K562 (cell line): ENCODE data around the gene DYRK1A. TPM values are rescaled to one million over a fixed set of nuclear protein-coding genes. Genes with fewer than 3 reads are reported as not detected.

Experiments used
- ATAC-seq: fragments of 200-7000 bp; cut with Tn5 transposase; 3 replicates; pipeline ENCODE4 v1.9.1; 2020; ENCODE audit warnings: moderate library complexity
- BruUV-seq: library from RNA; stranded (reverse); fragments of 400-500 nt; replicated peaks from 2 replicates; lab custom pipeline; 2021; lab: Mats Ljungman, UMichigan
- CTCF ChIA-PET: fragments of 300-600 bp; formaldehyde crosslinking; extraction: SDS; loops from one replicate; lab custom pipeline; 2021; ENCODE audit warnings: low intra/inter-chr PET ratio; lab: Yijun Ruan, JAX
- POLR2A ChIA-PET: fragments of 300-600, 350-650 bp; sonication (Branson Sonifier 250); formaldehyde crosslinking; extraction: SDS; loops from one replicate; lab custom pipeline; 2021; ENCODE audit warnings: antibody characterized with exemption, inconsistent platforms; lab: Yijun Ruan, JAX
- DNase-seq, 4 experiments: peaks; one replicate each; pipeline versions ENCODE4 v3.0.0 to v3.0.0-alpha.2; 2011 to 2018; ENCODE audit warnings: low spot score in 3 of 4, mixed read lengths in 3 of 4; ENCODE audit errors: extremely low read depth in 1 of 4
- FAIRE-seq: peaks from 2 replicates; lab custom pipeline; 2011; peaks lifted over from hg19 to GRCh38; lab: Jason Lieb, UNC
- H2AFZ ChIP-seq: 2 replicates; pipeline ENCODE4 v1.6.0; 2011; ENCODE audit warnings: low read depth, low read length, control low read depth, inconsistent platforms
- H3K27ac ChIP-seq: fragments of 200-600 bp; 3 replicates; pipeline ENCODE4 v1.8.0; 2011; ENCODE audit warnings: low read depth, mild to moderate bottlenecking, control low read depth, inconsistent platforms, low read length, moderate library complexity, mixed read lengths; ENCODE audit errors: extremely low read depth
- H3K27me3 ChIP-seq, 2 experiments: fragments of 300-600 bp in 1 of 2; 2 replicates in 1 of 2; 3 replicates in 1 of 2; pipeline versions ENCODE4 v1.6.0 to v1.8.0; 2011; ENCODE audit warnings: inconsistent platforms in 2 of 2, low read length in 2 of 2, mild to moderate bottlenecking in 1 of 2, mixed read lengths in 1 of 2, moderate library complexity in 1 of 2; ENCODE audit not compliant: control insufficient read depth in 2 of 2, insufficient read depth in 2 of 2
- H3K36me3 ChIP-seq: fragments of 300-600 bp; 3 replicates; pipeline ENCODE4 v1.8.0; 2011; ENCODE audit warnings: mild to moderate bottlenecking, low read length, inconsistent platforms; ENCODE audit not compliant: control insufficient read depth, insufficient read depth
- H3K4me1 ChIP-seq, 2 experiments: fragments of 200-600 bp in 1 of 2; replicated peaks in 1 of 2; 2 replicates in 1 of 2; 3 replicates in 1 of 2; pipeline versions ENCODE4 v1.5.1 to v1.8.0; 2011; ENCODE audit warnings: inconsistent platforms in 2 of 2, low read length in 2 of 2, mild to moderate bottlenecking in 1 of 2, mixed read lengths in 1 of 2, moderate library complexity in 1 of 2; ENCODE audit not compliant: control insufficient read depth in 2 of 2, insufficient read depth in 2 of 2
- H3K4me2 ChIP-seq: 2 replicates; pipeline ENCODE4 v1.6.1; 2011; ENCODE audit warnings: low read length, control low read depth, inconsistent platforms, mixed read lengths; ENCODE audit not compliant: insufficient read depth
- H3K4me3 ChIP-seq: fragments of 200-600 bp; sonication (generic), shearing (Covaris generic); 2 replicates; pipeline ENCODE4 v1.5.1; 2016; ENCODE audit warnings: control low read depth, inconsistent platforms
- H3K79me2 ChIP-seq: fragments of 200-600 bp; 3 replicates; pipeline ENCODE4 v1.8.0; 2011; ENCODE audit warnings: low read length, inconsistent platforms; ENCODE audit not compliant: control insufficient read depth, insufficient read depth
- H3K9ac ChIP-seq, 2 experiments: 2 replicates each; pipeline versions ENCODE4 v1.6.0 to v1.6.1; 2011; ENCODE audit warnings: low read depth in 2 of 2, low read length in 2 of 2, control low read depth in 1 of 2, inconsistent platforms in 1 of 2, mild to moderate bottlenecking in 1 of 2, mixed read lengths in 1 of 2; ENCODE audit not compliant: insufficient read depth in 1 of 2
- H3K9me1 ChIP-seq: one replicate; pipeline ENCODE4 v1.6.0; 2011; ENCODE audit warnings: inconsistent platforms, mild to moderate bottlenecking, low read length, moderate library complexity; ENCODE audit not compliant: control insufficient read depth, insufficient read depth
- H3K9me3 ChIP-seq: replicated peaks from 2 replicates; pipeline ENCODE4 v1.5.1; 2011; ENCODE audit warnings: low read depth, low read length, inconsistent platforms; ENCODE audit not compliant: control insufficient read depth, insufficient read depth
- H4K20me1 ChIP-seq: replicated peaks from 2 replicates; pipeline ENCODE4 v1.6.1; 2011; ENCODE audit warnings: low read length, inconsistent platforms, mixed read lengths; ENCODE audit not compliant: control insufficient read depth, insufficient read depth
- ETV6 ChIP-seq, 3 experiments: fragments of 150-350 bp in 1 of 3; sonication (generic) in 1 of 3; formaldehyde crosslinking in 1 of 3; IDR thresholded peaks; 2 replicates each; pipeline versions ENCODE4 v1.6.1 to v1.8.0; 2014 to 2022; ENCODE audit warnings: borderline replicate concordance in 2 of 3, low read depth in 2 of 3, antibody characterized with exemption in 1 of 3, low read length in 1 of 3, mild to moderate bottlenecking in 1 of 3, missing genetic modification reagents in 1 of 3
- HMGN3 ChIP-seq: IDR thresholded peaks from 2 replicates; pipeline ENCODE4 v1.6.1; 2011; ENCODE audit warnings: borderline replicate concordance, low read depth, mild to moderate bottlenecking, mixed read lengths, low read length; ENCODE audit not compliant: insufficient read length; ENCODE audit errors: extremely low read depth
- MEF2A ChIP-seq: IDR thresholded peaks from 2 replicates; pipeline ENCODE4 v1.6.1; 2011; ENCODE audit warnings: low read depth, mild to moderate bottlenecking, low read length, moderate library complexity; ENCODE audit not compliant: control insufficient read depth
- POLR2G ChIP-seq: fragments of 200-400 bp; formaldehyde crosslinking; IDR thresholded peaks from 2 replicates; pipeline ENCODE4 v1.6.1; 2017; ENCODE audit warnings: low read depth, mild to moderate bottlenecking, antibody characterized with exemption, low read length, moderate library complexity
- SIN3A ChIP-seq, 2 experiments: fragments of 150-350 bp in 1 of 2; IDR thresholded peaks; 2 replicates each; pipeline ENCODE4 v1.6.1; 2011 to 2016; ENCODE audit warnings: borderline replicate concordance in 2 of 2, low read depth in 2 of 2, low read length in 2 of 2, mild to moderate bottlenecking in 2 of 2, moderate library complexity in 2 of 2; ENCODE audit not compliant: control insufficient read depth in 1 of 2
- UBTF ChIP-seq, 2 experiments: IDR thresholded peaks; 2 replicates each; pipeline ENCODE4 v1.6.1; 2012; ENCODE audit warnings: improper control_type of control experiment in 2 of 2, low read depth in 2 of 2, low read length in 2 of 2, borderline replicate concordance in 1 of 2
- ZBTB34 ChIP-seq: fragments of 250-450 bp; sonication (Bioruptor Pico); IDR thresholded peaks from 2 replicates; pipeline ENCODE4 v1.8.0; 2021; ENCODE audit warnings: mild to moderate bottlenecking, moderate library complexity
- ZNF263 ChIP-seq: sonication (generic); formaldehyde crosslinking; IDR thresholded peaks from 2 replicates; pipeline ENCODE4 v1.8.0; 2022; ENCODE audit warnings: mild to moderate bottlenecking, missing genetic modification reagents, borderline replicate concordance
- ZNF395 ChIP-seq: fragments of 200-800 bp; sonication (Bioruptor generic); IDR thresholded peaks from 2 replicates; pipeline ENCODE4 v1.6.1; 2017; ENCODE audit warnings: missing genetic modification characterization, missing compliant biosample characterization
- WGBS: fragments of 100-300 bp; shearing (Covaris generic); methylation state at CpG from one replicate; pipeline ENCODE4 v1.1.6; 2016; ENCODE audit warnings: low coverage, mixed read lengths; ENCODE audit not compliant: insufficient coverage; ENCODE audit errors: missing lambda C conversion rate; 5-methylcytosine and 5-hydroxymethylcytosine counted together
- in situ Hi-C: fragments of 300-500 bp; cut with MboI; formaldehyde crosslinking; loops from 4 replicates; pipeline ENCODE4 v1.15.0; 2018; ENCODE audit warnings: inconsistent platforms, mixed read lengths
- intact Hi-C: fragments of 100-400 bp; cut with micrococcal nuclease; formaldehyde crosslinking; loops from 2 replicates; pipeline ENCODE4 v1.14.2; 2022
- polyA plus RNA-seq, 8 experiments: library from polyadenylated mRNA; depleted of rRNA in 4 of 8; stranded (reverse) in 5 of 8; unstranded in 3 of 8; fragments of >200 nt; fragmentation: Nextera tagmentation in 2 of 8; fragmentation: Illumina TruSeq in 1 of 8; extraction: Ambion mirVana in 2 of 8; extraction: Trizol in 1 of 8; gene quantifications; 2 replicates each; pipeline versions ENCODE4 v1.2.1 to v1.2.3, GENCODE V29; 2011 to 2014; ENCODE audit warnings: inconsistent platforms in 1 of 8, missing spikeins in 1 of 8
- total RNA-seq, 7 experiments: library from RNA; depleted of rRNA in 6 of 7; stranded (reverse); fragments of >200 nt in 6 of 7; fragmentation: Illumina TruSeq in 2 of 7; extraction: Trizol in 2 of 7; gene quantifications; 2 replicates each; pipeline versions ENCODE4 v1.2.1 to v1.2.3, GENCODE V29; 2011 to 2021; ENCODE audit warnings: low replicate concordance in 1 of 7
- TF ChIP-seq, protein P1 (sequence below): sonication (generic); formaldehyde crosslinking; IDR thresholded peaks from 2 replicates; pipeline ENCODE4 v1.8.0; 2022; ENCODE audit warnings: mild to moderate bottlenecking, low read depth, missing genetic modification reagents

DYRK1A gene
- total and polyA plus RNA-seq, 9 of the 15 experiments (the other 6 are each of a cell fraction or from before 2014, with no cell fraction given), result 3.7 to 64.8 (median 42.3) TPM

GRCh38 chr21:37367703-37368540 lies 1.3 kb downstream of the DYRK1A start:
- POLR2A ChIA-PET, result interaction anchor here (1.0 to 10.5 kb wide), 6 partner anchors 9 to 126 kb away, joined by 3 to 109 read pairs (median 5); partner anchors contain the start of gene VPS26C
- TF ChIP-seq HMGN3 (peak; percentile 53), UBTF (IDR thresholded peaks at IDR 0.05; ENCODE audit: borderline replicate concordance in 1 of 2, low read depth in 2 of 2, low read length in 2 of 2) (peak; percentile 79 to 83; a peak in 3 of 4 replicates), ZNF395 (peak; percentile 32; the same call in 1 of the 2 replicates), ETV6 (IDR thresholded peaks at IDR 0.05; ENCODE audit: borderline replicate concordance in 1 of 2, low read depth in 2 of 2, low read length in 1 of 2) (no peak), ETV6 (CRISPR knock-in tag; IDR thresholded peaks at IDR 0.05; ENCODE audit: borderline replicate concordance) (0 out of 2 replicates have a peak, but pooled peaks have one; percentile 34), ZBTB34 (CRISPR knock-in tag) (0 out of 2 replicates have a peak, but pooled peaks have one; percentile 18), POLR2G (peak; percentile 42), ZNF263 (peak; percentile 95), MEF2A (peak; percentile 69; the same call in 1 of the 2 replicates), SIN3A (IDR thresholded peaks at IDR 0.05; ENCODE audit: borderline replicate concordance in 2 of 2, control insufficient read depth in 1 of 2, low read depth in 2 of 2, low read length in 2 of 2) (peak in 1 of 2 experiments; percentile 16; a peak in 1 of 4 replicates)
- TF ChIP-seq, protein P1, sequence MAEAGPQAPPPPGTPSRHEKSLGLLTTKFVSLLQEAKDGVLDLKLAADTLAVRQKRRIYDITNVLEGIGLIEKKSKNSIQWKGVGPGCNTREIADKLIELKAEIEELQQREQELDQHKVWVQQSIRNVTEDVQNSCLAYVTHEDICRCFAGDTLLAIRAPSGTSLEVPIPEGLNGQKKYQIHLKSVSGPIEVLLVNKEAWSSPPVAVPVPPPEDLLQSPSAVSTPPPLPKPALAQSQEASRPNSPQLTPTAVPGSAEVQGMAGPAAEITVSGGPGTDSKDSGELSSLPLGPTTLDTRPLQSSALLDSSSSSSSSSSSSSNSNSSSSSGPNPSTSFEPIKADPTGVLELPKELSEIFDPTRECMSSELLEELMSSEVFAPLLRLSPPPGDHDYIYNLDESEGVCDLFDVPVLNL (CRISPR knock-in tag), result no peak

More at GRCh38 chr21:37367703-37368540, 1.3 kb downstream of the DYRK1A start:
- Histone ChIP-seq H3K9me3 (no peaks in the 10 kb centered on the region), H2AFZ (no peak overlapping the region), H3K27ac (peak overlapping the region; percentile 97), H3K27me3 (no peaks in the 10 kb centered on the region; a peak in 1 of 5 replicates), H3K79me2 (peaks cover 74% of the 10 kb centered on the region), H3K4me1 (peaks cover 14 to 31% of the 10 kb centered on the region in 2 experiments), H3K9me1 (no peaks in the 10 kb centered on the region), H3K36me3 (peaks cover 4% of the 10 kb centered on the region; the same call in 2 of the 3 replicates), H3K4me2 (peak overlapping the region; percentile 99), H4K20me1 (peaks cover 9% of the 10 kb centered on the region; the same call in 1 of the 2 replicates), H3K4me3 (peak overlapping the region; percentile 88), H3K9ac (peak overlapping the region; percentile 95 to 99)
- DNase-seq (peak in 3 of 4 experiments; percentile 29 to 71 (median 64)), FAIRE-seq (no peak), ATAC-seq (peak; percentile 2)
- intact Hi-C loops (loop anchor here (5.0 kb wide), 2 partner anchors 79 to 94 kb away; no protein-coding TSS in a partner anchor), in situ Hi-C loops (no loop called here)
- CTCF ChIA-PET, result no interaction called here
- no TSS peak for BruUV-seq
- under 1% methylated on average over 55 of the region's 68 CpGs for WGBS
